ENCODE data around the gene CDH12.

Gene CDH12

GRCh38 chr5:22598796-22599195, 254.3 kb downstream of the CDH12 start:
- no peak for TF ChIP-seq YY1 (IDR thresholded peaks at IDR 0.05; ENCODE audit: low read depth)
- no peak for TF ChIP-seq CEBPB (IDR thresholded peaks at IDR 0.05)
- TF ChIP-seq REST (IDR thresholded peaks at IDR 0.05; ENCODE audit: low read depth): no peak
- no peak for TF ChIP-seq USF1 (IDR thresholded peaks at IDR 0.05)
- no peak for TF ChIP-seq RAD21 (IDR thresholded peaks at IDR 0.05; ENCODE audit: low read depth)
- no peak for TF ChIP-seq TEAD4 (IDR thresholded peaks at IDR 0.05)
- TF ChIP-seq TAF1 (IDR thresholded peaks at IDR 0.05; ENCODE audit: low read depth): no peak
- no peak for TF ChIP-seq NFIC (IDR thresholded peaks at IDR 0.05)
- no peak for TF ChIP-seq EP300 (IDR thresholded peaks at IDR 0.05; ENCODE audit: borderline replicate concordance)
- no peak for TF ChIP-seq ZBTB7A (IDR thresholded peaks at IDR 0.05; ENCODE audit: low read depth)
- no peak for TF ChIP-seq CREB1 (IDR thresholded peaks at IDR 0.05; ENCODE audit: low read depth)
- TF ChIP-seq MAX (IDR thresholded peaks at IDR 0.05): no peak
- no peak for TF ChIP-seq FOXM1 (IDR thresholded peaks at IDR 0.05; ENCODE audit: borderline replicate concordance, low read depth)
- TF ChIP-seq TCF12 (IDR thresholded peaks at IDR 0.05; ENCODE audit: low read depth): no peak
- TF ChIP-seq EGR1 (IDR thresholded peaks at IDR 0.05): no peak

GRCh38 chr5:22596404-22596970, 256.7 kb downstream of the CDH12 start:
- no peak for TF ChIP-seq NFIC (IDR thresholded peaks at IDR 0.05)
- TF ChIP-seq TCF12 (IDR thresholded peaks at IDR 0.05; ENCODE audit: low read depth): no peak
- TF ChIP-seq RAD21 (IDR thresholded peaks at IDR 0.05; ENCODE audit: low read depth): no peak
- TF ChIP-seq USF1 (IDR thresholded peaks at IDR 0.05): no peak
- TF ChIP-seq YY1 (IDR thresholded peaks at IDR 0.05; ENCODE audit: low read depth): no peak
- TF ChIP-seq ZBTB7A (IDR thresholded peaks at IDR 0.05; ENCODE audit: low read depth): no peak
- TF ChIP-seq REST (IDR thresholded peaks at IDR 0.05; ENCODE audit: low read depth): no peak
- TF ChIP-seq CREB1 (IDR thresholded peaks at IDR 0.05; ENCODE audit: low read depth): no peak
- no peak for TF ChIP-seq FOXM1 (IDR thresholded peaks at IDR 0.05; ENCODE audit: borderline replicate concordance, low read depth)
- TF ChIP-seq TEAD4 (IDR thresholded peaks at IDR 0.05): no peak
- TF ChIP-seq EP300 (IDR thresholded peaks at IDR 0.05; ENCODE audit: borderline replicate concordance): no peak
- no peak for TF ChIP-seq TAF1 (IDR thresholded peaks at IDR 0.05; ENCODE audit: low read depth)
- no peak for TF ChIP-seq CEBPB (IDR thresholded peaks at IDR 0.05)
- no peak for TF ChIP-seq EGR1 (IDR thresholded peaks at IDR 0.05)
- TF ChIP-seq MAX (IDR thresholded peaks at IDR 0.05): no peak

- TF ChIP-seq TCF12 (IDR thresholded peaks at IDR 0.05; ENCODE audit: low read depth) (no peak), USF1 (IDR thresholded peaks at IDR 0.05) (no peak), CREB1 (IDR thresholded peaks at IDR 0.05; ENCODE audit: low read depth) (no peak), FOXM1 (IDR thresholded peaks at IDR 0.05; ENCODE audit: borderline replicate concordance, low read depth) (no peak), NFIC (IDR thresholded peaks at IDR 0.05) (no peak), EP300 (IDR thresholded peaks at IDR 0.05; ENCODE audit: borderline replicate concordance) (no peak), CEBPB (IDR thresholded peaks at IDR 0.05) (no peak), ZBTB7A (IDR thresholded peaks at IDR 0.05; ENCODE audit: low read depth) (no peak), MAX (IDR thresholded peaks at IDR 0.05) (no peak), TEAD4 (IDR thresholded peaks at IDR 0.05) (no peak), YY1 (IDR thresholded peaks at IDR 0.05; ENCODE audit: low read depth) (no peak), REST (IDR thresholded peaks at IDR 0.05; ENCODE audit: low read depth) (no peak), TAF1 (IDR thresholded peaks at IDR 0.05; ENCODE audit: low read depth) (no peak), EGR1 (IDR thresholded peaks at IDR 0.05) (no peak), RAD21 (IDR thresholded peaks at IDR 0.05; ENCODE audit: low read depth) (no peak)
Measured at GRCh38 chr5:22594491-22594890, 258.7 kb downstream of the CDH12 start.
